GM23338 (cell line): Measurements from ENCODE around the gene BIRC5. TPM values are rescaled to one million over a fixed set of nuclear protein-coding genes. Genes with fewer than 3 reads are reported as not detected.

ENCODE experiments used
- ATAC-seq: fragments of 200-7000 bp; cut with Tn5 transposase; 3 replicates; pipeline ENCODE4 v1.9.1; 2020
- DNase-seq: peaks from one replicate; pipeline ENCODE4 v3.0.0-alpha.2; 2015; ENCODE audit warnings: low spot score
- H2AFZ ChIP-seq: fragments of 200-600 bp; sonication (generic); 2 replicates; pipeline ENCODE4 v1.8.0; 2016; ENCODE audit warnings: antibody characterized with exemption, mild to moderate bottlenecking, moderate library complexity
- H3F3A ChIP-seq: fragments of 200-600 bp; sonication (generic); replicated peaks from 2 replicates; pipeline ENCODE4 v1.8.0; 2017; ENCODE audit warnings: antibody characterized with exemption, mixed run types, low read depth
- H3K27ac ChIP-seq: fragments of 200-600 bp; sonication (generic); 2 replicates; pipeline ENCODE4 v1.6.1; 2016; ENCODE audit warnings: low read depth
- H3K27me3 ChIP-seq: fragments of 200-600 bp; sonication (generic); 2 replicates; pipeline ENCODE4 v1.8.0; 2016; ENCODE audit warnings: mild to moderate bottlenecking, mixed run types, moderate library complexity; ENCODE audit not compliant: insufficient read depth
- H3K36me3 ChIP-seq: fragments of 200-600 bp; sonication (generic); 2 replicates; pipeline ENCODE4 v1.8.0; 2016; ENCODE audit warnings: mild to moderate bottlenecking; ENCODE audit not compliant: insufficient read depth
- H3K4me1 ChIP-seq: fragments of 200-600 bp; sonication (generic); 2 replicates; pipeline ENCODE4 v1.8.0; 2016; ENCODE audit warnings: mild to moderate bottlenecking, moderate library complexity; ENCODE audit not compliant: insufficient read depth
- H3K4me2 ChIP-seq: fragments of 200-600 bp; sonication (generic); 2 replicates; pipeline ENCODE4 v1.7.1; 2017; ENCODE audit warnings: mixed run types
- H3K4me3 ChIP-seq: fragments of 200-600 bp; sonication (generic); 2 replicates; pipeline ENCODE4 v1.6.1; 2016; ENCODE audit warnings: mixed run types
- H3K79me2 ChIP-seq: fragments of 200-600 bp; sonication (generic); replicated peaks from 2 replicates; pipeline ENCODE4 v1.8.0; 2017; ENCODE audit warnings: mild to moderate bottlenecking; ENCODE audit not compliant: insufficient read depth
- H3K9me2 ChIP-seq: fragments of 200-600 bp; sonication (generic); 2 replicates; pipeline ENCODE4 v1.8.0; 2017; ENCODE audit not compliant: insufficient read depth
- H4K20me1 ChIP-seq: fragments of 200-600 bp; sonication (generic); replicated peaks from 2 replicates; pipeline ENCODE4 v1.8.0; 2017; ENCODE audit warnings: mild to moderate bottlenecking; ENCODE audit not compliant: insufficient read depth
- H3K27ac Mint-ChIP-seq: 2 replicates; pipeline ENCODE4 v1.8.0; 2020; ENCODE audit warnings: inconsistent platforms, mild to moderate bottlenecking, moderate library complexity, mixed read lengths
- H3K27me3 Mint-ChIP-seq: 3 replicates; pipeline ENCODE4 v1.8.0; 2022; ENCODE audit warnings: low read depth, mild to moderate bottlenecking, moderate library complexity, mixed read lengths, inconsistent platforms; ENCODE audit not compliant: insufficient read depth, poor library complexity
- H3K36me3 Mint-ChIP-seq: 3 replicates; pipeline ENCODE4 v1.8.0; 2021; ENCODE audit warnings: low read depth, mild to moderate bottlenecking, inconsistent platforms, moderate library complexity, mixed read lengths
- H3K4me1 Mint-ChIP-seq: 3 replicates; pipeline ENCODE4 v1.8.0; 2020; ENCODE audit warnings: mild to moderate bottlenecking, inconsistent platforms, mixed read lengths
- H3K4me3 Mint-ChIP-seq: 3 replicates; pipeline ENCODE4 v1.8.0; 2021; ENCODE audit warnings: moderate library complexity, mild to moderate bottlenecking, inconsistent platforms, mixed read lengths
- H3K9me3 Mint-ChIP-seq: 3 replicates; pipeline ENCODE4 v1.8.0; 2020; ENCODE audit warnings: moderate library complexity, mild to moderate bottlenecking, inconsistent platforms, mixed read lengths
- CREB1 ChIP-seq: fragments of 250-450 bp; sonication (Bioruptor Pico); IDR thresholded peaks from 2 replicates; pipeline ENCODE4 v1.5.0; 2020; ENCODE audit warnings: low read depth, mild to moderate bottlenecking, moderate library complexity
- EZH2 ChIP-seq: fragments of 200-600 bp; sonication (generic); IDR thresholded peaks from one replicate; pipeline ENCODE4 v1.8.0; 2017; ENCODE audit warnings: antibody characterized with exemption, mild to moderate bottlenecking, low read depth; ENCODE audit not compliant: unreplicated experiment
- EZH2phosphoT487 ChIP-seq: fragments of 200-600 bp; sonication (generic); IDR thresholded peaks from one replicate; pipeline ENCODE4 v1.8.1; 2018; ENCODE audit warnings: antibody characterized with exemption; ENCODE audit not compliant: unreplicated experiment
- JUNB ChIP-seq: IDR thresholded peaks from one replicate; pipeline ENCODE4 v1.6.1; 2016; ENCODE audit warnings: antibody characterized with exemption; ENCODE audit not compliant: unreplicated experiment
- NANOG ChIP-seq: IDR thresholded peaks from 2 replicates; pipeline ENCODE4 v1.6.1; 2016; ENCODE audit warnings: antibody characterized with exemption, borderline replicate concordance
- POLR2AphosphoS5 ChIP-seq: IDR thresholded peaks from 2 replicates; pipeline ENCODE4 v1.6.1; 2016; ENCODE audit warnings: antibody characterized with exemption, low read depth
- STAT1 ChIP-seq: IDR thresholded peaks from one replicate; pipeline ENCODE4 v1.6.1; 2016; ENCODE audit warnings: antibody characterized with exemption; ENCODE audit not compliant: unreplicated experiment
- ZNF114 ChIP-seq: fragments of 250-450 bp; sonication (Bioruptor Pico); IDR thresholded peaks from 2 replicates; pipeline ENCODE4 v1.5.0; 2020; ENCODE audit warnings: mild to moderate bottlenecking, moderate library complexity
- ZNF331 ChIP-seq: fragments of 250-450 bp; sonication (Bioruptor Pico); IDR thresholded peaks from 2 replicates; pipeline ENCODE4 v1.5.0; 2020; ENCODE audit warnings: low read depth, mild to moderate bottlenecking, moderate library complexity
- polyA plus RNA-seq: library from polyadenylated mRNA; unstranded; fragments of >200 nt; fragmentation: Nextera tagmentation; extraction: Ambion mirVana; gene quantifications from 2 replicates; pipeline ENCODE4 v1.2.1, GENCODE V29; 2016
- total RNA-seq: library from RNA; depleted of rRNA; stranded (reverse); fragments of >200 nt; shearing (Covaris generic); gene quantifications from 2 replicates; pipeline ENCODE4 v1.2.3, GENCODE V29; 2014
- TF ChIP-seq, protein P1 (sequence below): IDR thresholded peaks from one replicate; pipeline ENCODE4 v1.6.1; 2018; ENCODE audit warnings: antibody characterized with exemption; ENCODE audit not compliant: unreplicated experiment
- TF ChIP-seq, protein P2 (sequence below), 2 experiments: fragments of 200-600 bp in 1 of 2; sonication (generic) in 1 of 2; conservative IDR thresholded peaks; 2 replicates each; pipeline versions ENCODE4 v1.5.1 to v1.6.1; 2016 to 2017; ENCODE audit warnings: antibody characterized with exemption in 2 of 2, low read depth in 2 of 2, mild to moderate bottlenecking in 2 of 2, moderate library complexity in 1 of 2
- TF ChIP-seq, protein P3 (sequence below): IDR thresholded peaks from 2 replicates; pipeline ENCODE4 v1.6.1; 2016; ENCODE audit warnings: antibody characterized with exemption
- TF ChIP-seq, protein P4 (sequence below): fragments of 250-450 bp; sonication (Bioruptor Pico); IDR thresholded peaks from 2 replicates; pipeline ENCODE4 v1.5.0; 2020; ENCODE audit warnings: mild to moderate bottlenecking, moderate library complexity

BIRC5 gene
- total and polyA plus RNA-seq, 2 experiments from 2014 or later: 89.7 to 111 TPM

DNA sequence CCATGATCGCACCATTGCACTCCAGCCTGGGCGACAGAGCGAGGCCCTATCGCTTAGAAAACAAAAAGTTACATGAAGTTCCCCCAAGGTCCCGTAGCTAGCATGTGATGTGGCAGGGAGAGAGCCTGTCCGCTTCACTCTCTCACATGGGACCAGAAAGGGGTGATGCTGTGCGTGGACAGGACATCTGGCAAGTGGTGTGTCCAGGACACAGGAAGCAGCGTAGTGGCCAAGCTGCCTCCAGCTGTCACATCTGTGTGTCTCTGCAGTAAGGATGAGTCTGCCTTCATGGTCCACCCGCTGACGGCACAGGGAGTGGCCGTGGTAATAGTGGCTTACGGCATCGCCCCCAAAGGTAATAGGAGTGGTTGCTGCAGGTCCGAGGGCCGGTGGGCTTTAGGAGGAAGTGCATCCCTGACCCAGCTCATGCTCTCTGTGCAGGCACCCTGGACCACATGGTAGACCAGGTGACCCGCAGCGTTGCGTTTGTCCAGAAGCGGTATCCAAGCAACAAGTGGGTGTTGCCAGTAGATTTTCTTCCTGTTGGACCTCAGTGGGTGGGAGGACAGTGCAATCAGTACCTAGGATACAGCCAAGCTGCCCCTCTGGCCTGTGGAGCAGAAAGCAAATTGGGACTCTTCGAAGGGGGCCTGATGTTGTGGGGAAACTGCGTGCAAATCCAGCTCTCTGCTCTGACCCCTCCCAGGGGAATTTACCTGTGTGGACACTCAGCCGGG is 9.5 kb upstream of the BIRC5 start:
- Mint-ChIP-seq H3K9me3 (no peaks in the 10 kb centered on the region), H3K4me1 (no peaks in the 10 kb centered on the region), H3K27me3 (peaks cover 3% of the 10 kb centered on the region), H3K36me3 (peaks cover 15% of the 10 kb centered on the region; the same call in 1 of the 3 replicates), H3K4me3 (no peak overlapping the region), H3K27ac (no peak overlapping the region)
- no peak overlapping the region for H3K4me3 ChIP-seq
- no peak overlapping the region for H2AFZ ChIP-seq
- TF ChIP-seq NANOG (no peak), EZH2phosphoT487 (no peak), ZNF331 (CRISPR knock-in tag) (no peak), ZNF114 (CRISPR knock-in tag) (no peak), STAT1 (no peak), JUNB (no peak), CREB1 (CRISPR knock-in tag) (no peak), EZH2 (no peak), POLR2AphosphoS5 (no peak)
- TF ChIP-seq, protein P1, sequence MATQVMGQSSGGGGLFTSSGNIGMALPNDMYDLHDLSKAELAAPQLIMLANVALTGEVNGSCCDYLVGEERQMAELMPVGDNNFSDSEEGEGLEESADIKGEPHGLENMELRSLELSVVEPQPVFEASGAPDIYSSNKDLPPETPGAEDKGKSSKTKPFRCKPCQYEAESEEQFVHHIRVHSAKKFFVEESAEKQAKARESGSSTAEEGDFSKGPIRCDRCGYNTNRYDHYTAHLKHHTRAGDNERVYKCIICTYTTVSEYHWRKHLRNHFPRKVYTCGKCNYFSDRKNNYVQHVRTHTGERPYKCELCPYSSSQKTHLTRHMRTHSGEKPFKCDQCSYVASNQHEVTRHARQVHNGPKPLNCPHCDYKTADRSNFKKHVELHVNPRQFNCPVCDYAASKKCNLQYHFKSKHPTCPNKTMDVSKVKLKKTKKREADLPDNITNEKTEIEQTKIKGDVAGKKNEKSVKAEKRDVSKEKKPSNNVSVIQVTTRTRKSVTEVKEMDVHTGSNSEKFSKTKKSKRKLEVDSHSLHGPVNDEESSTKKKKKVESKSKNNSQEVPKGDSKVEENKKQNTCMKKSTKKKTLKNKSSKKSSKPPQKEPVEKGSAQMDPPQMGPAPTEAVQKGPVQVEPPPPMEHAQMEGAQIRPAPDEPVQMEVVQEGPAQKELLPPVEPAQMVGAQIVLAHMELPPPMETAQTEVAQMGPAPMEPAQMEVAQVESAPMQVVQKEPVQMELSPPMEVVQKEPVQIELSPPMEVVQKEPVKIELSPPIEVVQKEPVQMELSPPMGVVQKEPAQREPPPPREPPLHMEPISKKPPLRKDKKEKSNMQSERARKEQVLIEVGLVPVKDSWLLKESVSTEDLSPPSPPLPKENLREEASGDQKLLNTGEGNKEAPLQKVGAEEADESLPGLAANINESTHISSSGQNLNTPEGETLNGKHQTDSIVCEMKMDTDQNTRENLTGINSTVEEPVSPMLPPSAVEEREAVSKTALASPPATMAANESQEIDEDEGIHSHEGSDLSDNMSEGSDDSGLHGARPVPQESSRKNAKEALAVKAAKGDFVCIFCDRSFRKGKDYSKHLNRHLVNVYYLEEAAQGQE: no peak
- TF ChIP-seq, protein P2, sequence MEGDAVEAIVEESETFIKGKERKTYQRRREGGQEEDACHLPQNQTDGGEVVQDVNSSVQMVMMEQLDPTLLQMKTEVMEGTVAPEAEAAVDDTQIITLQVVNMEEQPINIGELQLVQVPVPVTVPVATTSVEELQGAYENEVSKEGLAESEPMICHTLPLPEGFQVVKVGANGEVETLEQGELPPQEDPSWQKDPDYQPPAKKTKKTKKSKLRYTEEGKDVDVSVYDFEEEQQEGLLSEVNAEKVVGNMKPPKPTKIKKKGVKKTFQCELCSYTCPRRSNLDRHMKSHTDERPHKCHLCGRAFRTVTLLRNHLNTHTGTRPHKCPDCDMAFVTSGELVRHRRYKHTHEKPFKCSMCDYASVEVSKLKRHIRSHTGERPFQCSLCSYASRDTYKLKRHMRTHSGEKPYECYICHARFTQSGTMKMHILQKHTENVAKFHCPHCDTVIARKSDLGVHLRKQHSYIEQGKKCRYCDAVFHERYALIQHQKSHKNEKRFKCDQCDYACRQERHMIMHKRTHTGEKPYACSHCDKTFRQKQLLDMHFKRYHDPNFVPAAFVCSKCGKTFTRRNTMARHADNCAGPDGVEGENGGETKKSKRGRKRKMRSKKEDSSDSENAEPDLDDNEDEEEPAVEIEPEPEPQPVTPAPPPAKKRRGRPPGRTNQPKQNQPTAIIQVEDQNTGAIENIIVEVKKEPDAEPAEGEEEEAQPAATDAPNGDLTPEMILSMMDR (conservative IDR thresholded peaks at IDR 0.05; ENCODE audit: low read depth in 2 of 2): no peak
- TF ChIP-seq, protein P3, sequence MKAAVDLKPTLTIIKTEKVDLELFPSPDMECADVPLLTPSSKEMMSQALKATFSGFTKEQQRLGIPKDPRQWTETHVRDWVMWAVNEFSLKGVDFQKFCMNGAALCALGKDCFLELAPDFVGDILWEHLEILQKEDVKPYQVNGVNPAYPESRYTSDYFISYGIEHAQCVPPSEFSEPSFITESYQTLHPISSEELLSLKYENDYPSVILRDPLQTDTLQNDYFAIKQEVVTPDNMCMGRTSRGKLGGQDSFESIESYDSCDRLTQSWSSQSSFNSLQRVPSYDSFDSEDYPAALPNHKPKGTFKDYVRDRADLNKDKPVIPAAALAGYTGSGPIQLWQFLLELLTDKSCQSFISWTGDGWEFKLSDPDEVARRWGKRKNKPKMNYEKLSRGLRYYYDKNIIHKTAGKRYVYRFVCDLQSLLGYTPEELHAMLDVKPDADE: no peak
- TF ChIP-seq, protein P4, sequence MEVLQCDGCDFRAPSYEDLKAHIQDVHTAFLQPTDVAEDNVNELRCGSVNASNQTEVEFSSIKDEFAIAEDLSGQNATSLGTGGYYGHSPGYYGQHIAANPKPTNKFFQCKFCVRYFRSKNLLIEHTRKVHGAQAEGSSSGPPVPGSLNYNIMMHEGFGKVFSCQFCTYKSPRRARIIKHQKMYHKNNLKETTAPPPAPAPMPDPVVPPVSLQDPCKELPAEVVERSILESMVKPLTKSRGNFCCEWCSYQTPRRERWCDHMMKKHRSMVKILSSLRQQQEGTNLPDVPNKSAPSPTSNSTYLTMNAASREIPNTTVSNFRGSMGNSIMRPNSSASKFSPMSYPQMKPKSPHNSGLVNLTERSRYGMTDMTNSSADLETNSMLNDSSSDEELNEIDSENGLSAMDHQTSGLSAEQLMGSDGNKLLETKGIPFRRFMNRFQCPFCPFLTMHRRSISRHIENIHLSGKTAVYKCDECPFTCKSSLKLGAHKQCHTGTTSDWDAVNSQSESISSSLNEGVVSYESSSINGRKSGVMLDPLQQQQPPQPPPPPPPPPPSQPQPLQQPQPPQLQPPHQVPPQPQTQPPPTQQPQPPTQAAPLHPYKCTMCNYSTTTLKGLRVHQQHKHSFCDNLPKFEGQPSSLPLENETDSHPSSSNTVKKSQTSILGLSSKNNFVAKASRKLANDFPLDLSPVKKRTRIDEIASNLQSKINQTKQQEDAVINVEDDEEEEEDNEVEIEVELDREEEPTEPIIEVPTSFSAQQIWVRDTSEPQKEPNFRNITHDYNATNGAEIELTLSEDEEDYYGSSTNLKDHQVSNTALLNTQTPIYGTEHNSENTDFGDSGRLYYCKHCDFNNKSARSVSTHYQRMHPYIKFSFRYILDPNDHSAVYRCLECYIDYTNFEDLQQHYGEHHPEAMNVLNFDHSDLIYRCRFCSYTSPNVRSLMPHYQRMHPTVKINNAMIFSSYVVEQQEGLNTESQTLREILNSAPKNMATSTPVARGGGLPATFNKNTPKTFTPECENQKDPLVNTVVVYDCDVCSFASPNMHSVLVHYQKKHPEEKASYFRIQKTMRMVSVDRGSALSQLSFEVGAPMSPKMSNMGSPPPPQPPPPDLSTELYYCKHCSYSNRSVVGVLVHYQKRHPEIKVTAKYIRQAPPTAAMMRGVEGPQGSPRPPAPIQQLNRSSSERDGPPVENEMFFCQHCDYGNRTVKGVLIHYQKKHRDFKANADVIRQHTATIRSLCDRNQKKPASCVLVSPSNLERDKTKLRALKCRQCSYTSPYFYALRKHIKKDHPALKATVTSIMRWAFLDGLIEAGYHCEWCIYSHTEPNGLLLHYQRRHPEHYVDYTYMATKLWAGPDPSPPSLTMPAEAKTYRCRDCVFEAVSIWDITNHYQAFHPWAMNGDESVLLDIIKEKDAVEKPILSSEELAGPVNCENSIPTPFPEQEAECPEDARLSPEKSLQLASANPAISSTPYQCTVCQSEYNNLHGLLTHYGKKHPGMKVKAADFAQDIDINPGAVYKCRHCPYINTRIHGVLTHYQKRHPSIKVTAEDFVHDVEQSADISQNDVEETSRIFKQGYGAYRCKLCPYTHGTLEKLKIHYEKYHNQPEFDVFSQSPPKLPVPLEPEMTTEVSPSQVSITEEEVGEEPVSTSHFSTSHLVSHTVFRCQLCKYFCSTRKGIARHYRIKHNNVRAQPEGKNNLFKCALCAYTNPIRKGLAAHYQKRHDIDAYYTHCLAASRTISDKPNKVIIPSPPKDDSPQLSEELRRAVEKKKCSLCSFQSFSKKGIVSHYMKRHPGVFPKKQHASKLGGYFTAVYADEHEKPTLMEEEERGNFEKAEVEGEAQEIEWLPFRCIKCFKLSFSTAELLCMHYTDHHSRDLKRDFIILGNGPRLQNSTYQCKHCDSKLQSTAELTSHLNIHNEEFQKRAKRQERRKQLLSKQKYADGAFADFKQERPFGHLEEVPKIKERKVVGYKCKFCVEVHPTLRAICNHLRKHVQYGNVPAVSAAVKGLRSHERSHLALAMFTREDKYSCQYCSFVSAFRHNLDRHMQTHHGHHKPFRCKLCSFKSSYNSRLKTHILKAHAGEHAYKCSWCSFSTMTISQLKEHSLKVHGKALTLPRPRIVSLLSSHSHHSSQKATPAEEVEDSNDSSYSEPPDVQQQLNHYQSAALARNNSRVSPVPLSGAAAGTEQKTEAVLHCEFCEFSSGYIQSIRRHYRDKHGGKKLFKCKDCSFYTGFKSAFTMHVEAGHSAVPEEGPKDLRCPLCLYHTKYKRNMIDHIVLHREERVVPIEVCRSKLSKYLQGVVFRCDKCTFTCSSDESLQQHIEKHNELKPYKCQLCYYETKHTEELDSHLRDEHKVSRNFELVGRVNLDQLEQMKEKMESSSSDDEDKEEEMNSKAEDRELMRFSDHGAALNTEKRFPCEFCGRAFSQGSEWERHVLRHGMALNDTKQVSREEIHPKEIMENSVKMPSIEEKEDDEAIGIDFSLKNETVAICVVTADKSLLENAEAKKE (CRISPR knock-in tag): no peak
- peaks cover 4% of the 10 kb centered on the region for H4K20me1 ChIP-seq
- H3K27ac ChIP-seq: no peak overlapping the region
- H3F3A ChIP-seq: no peaks in the 10 kb centered on the region
- no peaks in the 10 kb centered on the region for H3K9me2 ChIP-seq
- no peak for ATAC-seq
- no peaks in the 10 kb centered on the region for H3K27me3 ChIP-seq
- H3K4me2 ChIP-seq: no peak overlapping the region
- no peaks in the 10 kb centered on the region for H3K79me2 ChIP-seq
- H3K36me3 ChIP-seq: no peaks in the 10 kb centered on the region
- H3K4me1 ChIP-seq: no peaks in the 10 kb centered on the region
- DNase-seq: no peak
